Adrenal gland (tissue), 12 donors: Measurements from ENCODE around the gene GMEB2. TPM values are rescaled to one million over a fixed set of nuclear protein-coding genes. Genes with fewer than 3 reads are reported as not detected.
A peak's percentile ranks its signal among the peaks of the same experiment; 100 is the strongest.
"Not testable (repeated sequence)": the region's sequence is repeated elsewhere in the genome, so short reads cannot be mapped to it uniquely, and the experiment has no call there.

ENCODE experiments used
- DNase-seq, 7 donors: peaks; one replicate each; pipeline ENCODE4 v3.0.0-alpha.2; 2019 to 2020
- H3K27ac ChIP-seq, 5 donors: fragments of 200-600 bp; sonication (generic) in 4 of 5; 1 replicate in 3 of 5; 2 replicates in 2 of 5; pipeline versions ENCODE4 v1.5.1 to v1.8.0; 2016 to 2020; ENCODE audit warnings: mild to moderate bottlenecking in 1 of 5
- H3K27me3 ChIP-seq: fragments of 200-600 bp; 2 replicates; pipeline ENCODE4 v1.8.0; 2021
- H3K36me3 ChIP-seq, 2 donors: fragments of 200-600 bp; replicated peaks in 1 of 2; 1 replicate in 1 of 2; 2 replicates in 1 of 2; pipeline versions ENCODE4 v1.5.1 to v1.8.0; 2018 to 2022
- H3K4me1 ChIP-seq, 2 donors: fragments of 200-600 bp; replicated peaks in 1 of 2; 1 replicate in 1 of 2; 2 replicates in 1 of 2; pipeline versions ENCODE4 v1.5.1 to v1.8.0; 2018 to 2021
- H3K4me3 ChIP-seq, 4 donors: fragments of 200-600 bp; sonication (generic) in 3 of 4; one replicate each; pipeline ENCODE4 v1.5.1; 2016 to 2018
- H3K9me3 ChIP-seq, 3 donors: fragments of 200-600 bp; sonication (generic) in 1 of 3; replicated peaks in 1 of 3; 1 replicate in 2 of 3; 2 replicates in 1 of 3; pipeline versions ENCODE4 v1.5.1 to v1.8.0; 2016 to 2021
- POLR2A ChIP-seq, 2 donors: fragments of 450-650 bp; IDR thresholded peaks; one replicate each; pipeline ENCODE4 v1.6.1; 2017; ENCODE audit warnings: antibody characterized with exemption in 2 of 2, mild to moderate bottlenecking in 2 of 2, moderate library complexity in 1 of 2
- WGBS, 4 donors: extraction: QIAGEN DNeasy Blood & Tissue Kit in 2 of 4; methylation state at CpG; one replicate each; pipeline versions ENCODE4 v1.1.5 to v1.1.7; 2013 to 2017; 5-methylcytosine and 5-hydroxymethylcytosine counted together
- intact Hi-C, 2 donors: fragments of 100-400 bp; cut with DNase I; formaldehyde crosslinking; loops; one replicate each; pipeline versions ENCODE4 v1.14.1 to v1.15.0; 2022 to 2023
- polyA plus RNA-seq, 3 donors: library from polyadenylated mRNA; stranded (reverse); fragments of 200-250 nt in 2 of 3; fragments of 350-450 nt in 1 of 3; fragmentation: Illumina TruSeq in 1 of 3; extraction: RNeasy Lipid Tissue Mini Kit (QIAGEN cat#74804) in 1 of 3; gene quantifications; one replicate each; pipeline ENCODE4 v1.2.3, GENCODE V29; 2013 to 2014
- total RNA-seq, 9 donors: library from RNA; depleted of rRNA in 4 of 9; stranded (reverse); fragments of >200 nt in 4 of 9; fragments of 120-200 nt in 1 of 9; fragmentation: NEBNext Ultra II Directional in 1 of 9; extraction: Animal tissue kit (Norgen Biotek cat#: 25700) in 1 of 9; gene quantifications; one replicate each; pipeline versions ENCODE4 v1.1.0 to v1.2.4, GENCODE V29; 2013 to 2023
- TF ChIP-seq, protein P1 (sequence below), 6 experiments: fragments of 450-650 bp in 4 of 6; fragments of 200-600 bp in 2 of 6; sonication (generic) in 1 of 6; IDR thresholded peaks; 1 replicate in 5 of 6; 2 replicates in 1 of 6; pipeline versions ENCODE4 v1.5.1 to v1.8.0; 2016 to 2021; ENCODE audit warnings: antibody characterized with exemption in 6 of 6, mild to moderate bottlenecking in 2 of 6, moderate library complexity in 1 of 6
- donor health status: healthy with polysubstance abuse.
- donor health status: Bipolar disorder and iron deficiency.
- donor health status: DM: yes; HTN: yes; CAD: no.
- donor health status: DM: no; HTN: no; CAD: no.
- donor health status: DM: no; HTN: no; CAD: no.
- donor health status: DM: yes; HTN: yes; CAD: no.

Gene GMEB2
- total and polyA plus RNA-seq, 12 donors, result 4.2 to 18.2 (median 12.5) TPM

DNA sequence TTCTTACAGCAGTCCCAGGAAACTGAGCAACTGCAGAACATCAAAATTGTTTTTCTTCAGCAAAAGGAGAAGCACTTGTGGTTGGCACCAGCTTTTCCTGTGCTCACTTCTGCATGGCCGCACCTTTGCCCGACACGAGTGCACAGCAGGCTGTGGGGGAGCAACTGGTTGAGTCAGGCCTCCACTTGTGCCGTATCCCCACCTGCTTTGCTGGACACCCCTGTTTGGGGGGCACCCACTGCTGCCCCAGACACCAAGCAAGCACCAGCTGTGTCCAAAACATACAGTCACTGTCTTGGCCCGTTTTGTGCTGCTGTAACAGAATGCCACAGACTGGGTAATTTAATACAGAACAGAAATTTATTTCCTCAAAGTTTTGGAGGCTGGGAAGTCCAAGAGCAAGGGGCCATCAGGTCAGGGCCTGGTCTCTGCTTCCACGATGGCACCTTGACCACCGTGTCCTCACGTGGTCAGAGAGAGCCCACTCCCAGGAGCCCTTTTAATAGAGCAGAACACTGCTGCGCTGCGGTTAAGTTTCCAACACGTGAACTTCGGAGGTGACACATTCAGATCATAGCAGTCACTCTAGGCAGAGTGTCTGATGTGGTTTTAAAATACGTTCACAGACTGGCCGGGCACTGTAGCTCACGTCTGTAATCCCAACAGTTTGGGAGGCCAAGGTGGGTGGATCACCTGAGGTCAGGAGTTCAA, 8.7 kb upstream of the GMEB2 start:
- no peak overlapping the region for H3K4me3 ChIP-seq
- no peak for DNase-seq
- 74 to 79% (median 77%) methylated on average over 13 to 15 of the region's 15 CpGs for WGBS, 4 donors
- no peaks in the 10 kb centered on the region for H3K9me3 ChIP-seq
- H3K27me3 ChIP-seq, result no peaks in the 10 kb centered on the region
- intact Hi-C loops, result no loop called here
- TF ChIP-seq POLR2A (IDR thresholded peaks at IDR 0.05), result no peak
- TF ChIP-seq, protein P1, sequence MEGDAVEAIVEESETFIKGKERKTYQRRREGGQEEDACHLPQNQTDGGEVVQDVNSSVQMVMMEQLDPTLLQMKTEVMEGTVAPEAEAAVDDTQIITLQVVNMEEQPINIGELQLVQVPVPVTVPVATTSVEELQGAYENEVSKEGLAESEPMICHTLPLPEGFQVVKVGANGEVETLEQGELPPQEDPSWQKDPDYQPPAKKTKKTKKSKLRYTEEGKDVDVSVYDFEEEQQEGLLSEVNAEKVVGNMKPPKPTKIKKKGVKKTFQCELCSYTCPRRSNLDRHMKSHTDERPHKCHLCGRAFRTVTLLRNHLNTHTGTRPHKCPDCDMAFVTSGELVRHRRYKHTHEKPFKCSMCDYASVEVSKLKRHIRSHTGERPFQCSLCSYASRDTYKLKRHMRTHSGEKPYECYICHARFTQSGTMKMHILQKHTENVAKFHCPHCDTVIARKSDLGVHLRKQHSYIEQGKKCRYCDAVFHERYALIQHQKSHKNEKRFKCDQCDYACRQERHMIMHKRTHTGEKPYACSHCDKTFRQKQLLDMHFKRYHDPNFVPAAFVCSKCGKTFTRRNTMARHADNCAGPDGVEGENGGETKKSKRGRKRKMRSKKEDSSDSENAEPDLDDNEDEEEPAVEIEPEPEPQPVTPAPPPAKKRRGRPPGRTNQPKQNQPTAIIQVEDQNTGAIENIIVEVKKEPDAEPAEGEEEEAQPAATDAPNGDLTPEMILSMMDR (IDR thresholded peaks at IDR 0.05), result no peak
- no peaks in the 10 kb centered on the region for H3K4me1 ChIP-seq
- H3K36me3 ChIP-seq, result no peaks in the 10 kb centered on the region
- H3K27ac ChIP-seq, result peak overlapping the region in 1 of 5 donors; percentile 21

DNA sequence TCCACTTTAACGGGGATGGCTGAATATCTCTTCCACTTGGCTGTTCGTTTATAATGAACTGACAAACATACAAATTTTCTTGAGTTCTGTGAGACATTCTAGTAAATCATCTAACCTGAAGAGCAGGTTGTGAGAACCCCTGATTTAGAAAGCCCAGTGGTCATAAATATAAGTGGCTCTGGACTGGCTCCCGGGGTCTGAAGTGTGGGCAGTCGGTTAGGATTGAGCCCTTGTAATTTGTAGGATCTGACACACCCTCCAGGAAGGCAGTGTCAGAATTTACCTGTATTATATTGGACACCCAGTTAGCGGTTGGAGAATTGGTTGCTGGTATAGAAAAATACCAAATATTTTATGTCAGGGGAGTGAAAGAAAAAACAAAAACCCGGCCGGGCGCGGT, 6.8 kb upstream of the GMEB2 start:
- intact Hi-C loops, result no loop called here
- 75 to 80% (median 80%) methylated on average over 9 of the region's 9 CpGs for WGBS, 4 donors
- H3K4me1 ChIP-seq, result peaks cover 3 to 4% of the 10 kb centered on the region in 2 donors

DNA sequence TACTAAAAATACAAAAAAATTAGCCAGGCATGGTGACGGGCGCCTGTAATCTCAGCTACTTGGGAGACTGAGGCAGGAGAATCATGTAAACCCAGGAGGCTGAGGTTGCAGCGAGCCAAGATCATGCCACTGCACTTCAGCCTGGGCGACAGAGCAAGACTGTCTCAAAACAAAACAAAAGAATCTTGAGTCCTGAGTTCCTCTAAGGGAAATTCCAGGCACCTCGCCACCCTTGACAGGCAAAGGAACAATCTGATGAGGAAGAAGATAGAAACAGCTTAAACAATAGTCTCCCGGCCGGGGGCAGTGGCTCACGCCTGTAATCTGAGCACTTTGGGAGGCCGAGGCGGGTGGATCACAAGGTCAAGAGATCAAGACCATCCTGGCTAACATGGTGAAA, 4.5 kb upstream of the GMEB2 start:
- Histone ChIP-seq H3K4me1 (peaks cover 11 to 16% of the 10 kb centered on the region in 2 donors), H3K27ac (peak overlapping the region in 1 of 5 donors; percentile 34)
- DNase-seq, H3K9me3 ChIP-seq, intact Hi-C loops, H3K27me3 ChIP-seq, H3K36me3 ChIP-seq, H3K4me3 ChIP-seq: not testable (repeated sequence)
- 47 to 59% (median 55%) methylated on average over 9 to 10 of the region's 10 CpGs for WGBS, 4 donors

More for the DNA sequence above, 6.8 kb upstream of the GMEB2 start:
- no peaks in the 10 kb centered on the region for H3K9me3 ChIP-seq
- DNase-seq, result no peak
- no peak overlapping the region for H3K27ac ChIP-seq
- no peak for TF ChIP-seq POLR2A (IDR thresholded peaks at IDR 0.05)
- TF ChIP-seq, protein P1 (IDR thresholded peaks at IDR 0.05), result no peak
- H3K4me3 ChIP-seq, result no peak overlapping the region
- H3K27me3 ChIP-seq, result no peaks in the 10 kb centered on the region
- H3K36me3 ChIP-seq, result no peaks in the 10 kb centered on the region

DNA sequence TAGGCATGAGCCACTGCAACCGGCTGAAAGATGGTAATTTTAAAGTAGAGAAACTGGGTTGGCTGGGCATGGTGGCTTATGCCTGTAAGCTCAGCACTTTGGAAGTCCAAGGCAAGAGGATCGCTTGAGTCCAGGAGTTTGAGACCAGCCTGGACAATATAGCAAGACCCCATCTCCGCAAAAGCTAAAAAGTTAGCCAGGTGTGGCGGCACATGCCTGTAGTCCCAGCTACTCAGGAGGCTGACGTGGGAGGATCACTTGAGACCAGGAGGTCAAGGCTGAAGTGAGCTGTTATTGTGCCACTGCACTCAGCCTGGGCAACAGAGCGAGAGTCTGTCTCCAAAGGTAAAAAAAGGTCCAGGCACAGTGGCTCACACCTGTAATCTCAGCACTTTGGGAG, 4.1 kb upstream of the GMEB2 start:
- H3K4me3 ChIP-seq, H3K9me3 ChIP-seq, H3K36me3 ChIP-seq, H3K27me3 ChIP-seq, intact Hi-C loops: not testable (repeated sequence)
- WGBS, 4 donors, result 74 to 91% (median 85%) methylated on average over 6 of the region's 6 CpGs
- peak overlapping the region in 1 of 5 donors; percentile 34 for H3K27ac ChIP-seq
- peaks cover 11 to 16% of the 10 kb centered on the region in 2 donors for H3K4me1 ChIP-seq
- DNase-seq, result peak in 1 of 7 donors; percentile 7

DNA sequence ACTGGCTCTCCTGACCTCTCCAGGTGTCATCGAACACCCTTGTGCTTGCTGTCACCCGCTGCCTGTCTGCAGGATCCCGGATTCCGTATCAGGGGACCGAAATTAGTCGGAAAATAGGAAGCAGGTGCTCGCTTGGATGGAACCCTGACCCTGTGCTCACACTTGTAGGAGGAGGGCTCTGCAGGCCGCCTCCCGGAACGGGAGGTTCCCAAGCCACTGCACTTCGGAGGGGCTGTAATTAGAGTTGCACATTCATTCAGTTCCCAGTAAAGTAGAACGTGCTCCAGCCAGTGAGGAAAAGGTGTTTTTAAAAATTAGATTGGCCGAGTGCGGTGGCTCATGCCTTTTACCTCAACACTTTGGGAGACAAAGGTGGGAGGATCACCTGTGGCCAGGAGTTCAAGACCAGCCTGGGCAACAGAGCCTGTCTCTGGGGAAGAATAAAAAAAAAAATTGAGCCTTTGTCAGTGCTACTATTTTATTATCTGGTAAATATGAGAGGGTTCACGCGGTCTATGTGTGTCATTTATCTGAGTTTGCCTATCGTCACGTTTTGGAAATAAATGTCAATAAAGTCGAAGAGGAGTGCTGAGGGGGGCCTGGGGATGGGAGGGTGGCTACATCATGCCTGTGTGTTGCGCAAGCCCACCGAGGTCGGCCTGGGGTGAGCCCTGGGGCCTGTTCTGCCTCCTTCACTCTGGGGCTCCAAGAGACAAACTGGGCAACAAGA, 1.5 kb upstream of the GMEB2 start:
- H3K4me3 ChIP-seq, result peak overlapping the region in 3 of 4 donors; percentile 38 to 86 (median 65)

More for the DNA sequence above, 1.5 kb upstream of the GMEB2 start:
- Histone ChIP-seq H3K27me3 (no peaks in the 10 kb centered on the region), H3K4me1 (peaks cover 15 to 19% of the 10 kb centered on the region in 2 donors), H3K27ac (peak overlapping the region in 3 of 5 donors; percentile 95 to 100 (median 95)), H3K9me3 (no peaks in the 10 kb centered on the region), H3K36me3 (no peaks in the 10 kb centered on the region)
- intact Hi-C loops, result no loop called here
- peak; percentile 59 to 85 (median 70) for DNase-seq
- TF ChIP-seq POLR2A (IDR thresholded peaks at IDR 0.05), result peak in 1 of 2 donors; percentile 57
- TF ChIP-seq, protein P1 (IDR thresholded peaks at IDR 0.05), result no peak
- 15 to 40% (median 24%) methylated on average over 17 to 22 of the region's 22 CpGs for WGBS, 4 donors
